HepG2 (cell line): ENCODE results near the gene ATG16L2. TPM values are rescaled to one million over a fixed set of nuclear protein-coding genes. Genes with fewer than 3 reads are reported as not detected.

ENCODE experiments used
- ATAC-seq: fragments of 200-7000 bp; cut with Tn5 transposase; 3 replicates; pipeline ENCODE4 v1.9.1; 2020; ENCODE audit warnings: mild to moderate bottlenecking, moderate library complexity
- BruUV-seq: library from RNA; stranded (reverse); fragments of 400-500 nt; replicated peaks from 2 replicates; lab custom pipeline; 2021; lab: Mats Ljungman, UMichigan
- CTCF ChIA-PET: fragments of 300-600 bp; formaldehyde crosslinking; extraction: SDS; loops from one replicate; lab custom pipeline; 2021; ENCODE audit warnings: low total read pairs, inconsistent platforms, low intra/inter-chr PET ratio; lab: Yijun Ruan, JAX
- POLR2A ChIA-PET: fragments of 350-600 bp; sonication (Branson Sonifier 250); formaldehyde crosslinking; loops from one replicate; lab custom pipeline; 2020; ENCODE audit warnings: antibody characterized with exemption, inconsistent platforms; lab: Yijun Ruan, JAX
- DNase-seq: peaks from one replicate; pipeline ENCODE4 v3.0.0-alpha.2; 2015; ENCODE audit warnings: low spot score
- FAIRE-seq: peaks from 3 replicates; lab custom pipeline; 2011; peaks lifted over from hg19 to GRCh38; lab: Jason Lieb, UNC
- H2AFZ ChIP-seq: one replicate; pipeline ENCODE4 v1.6.1; 2011; ENCODE audit warnings: low read length, inconsistent platforms
- H3K27ac ChIP-seq: fragments of 300-600 bp; 3 replicates; pipeline ENCODE4 v1.8.0; 2011; ENCODE audit warnings: mixed run types, mild to moderate bottlenecking, mixed read lengths, low read length, inconsistent platforms; ENCODE audit not compliant: insufficient read depth; ENCODE audit errors: extremely low read length
- H3K27me3 ChIP-seq, 2 experiments: fragments of 200-600 bp in 1 of 2; 2 replicates in 1 of 2; 3 replicates in 1 of 2; pipeline versions ENCODE4 v1.6.0 to v1.8.0; 2011; ENCODE audit warnings: low read length in 2 of 2, mild to moderate bottlenecking in 2 of 2, moderate library complexity in 2 of 2, inconsistent platforms in 1 of 2; ENCODE audit not compliant: insufficient read depth in 2 of 2, control insufficient read depth in 1 of 2
- H3K36me3 ChIP-seq, 2 experiments: fragments of 200-600 bp in 1 of 2; replicated peaks in 1 of 2; 2 replicates in 1 of 2; 3 replicates in 1 of 2; pipeline versions ENCODE4 v1.5.1 to v1.8.0; 2011; ENCODE audit warnings: low read length in 2 of 2, inconsistent platforms in 1 of 2; ENCODE audit not compliant: insufficient read depth in 2 of 2, control insufficient read depth in 1 of 2
- H3K4me1 ChIP-seq: 2 replicates; pipeline ENCODE4 v1.5.1; 2012; ENCODE audit warnings: low read length, inconsistent platforms; ENCODE audit not compliant: insufficient read depth
- H3K4me2 ChIP-seq: 2 replicates; pipeline ENCODE4 v1.6.0; 2011; ENCODE audit warnings: low read depth, low read length, inconsistent platforms
- H3K4me3 ChIP-seq, 3 experiments: fragments of 200-600 bp in 1 of 3; sonication (generic), shearing (Covaris generic) in 1 of 3; replicated peaks in 1 of 3; 2 replicates each; pipeline ENCODE4 v1.5.1; 2011 to 2016; ENCODE audit warnings: low read length in 3 of 3, inconsistent platforms in 2 of 3, low read depth in 2 of 3, mild to moderate bottlenecking in 2 of 3, control low read depth in 1 of 3, mixed read lengths in 1 of 3; ENCODE audit not compliant: insufficient read depth in 1 of 3
- H3K79me2 ChIP-seq: one replicate; pipeline ENCODE4 v1.6.1; 2011; ENCODE audit warnings: low read length, inconsistent platforms; ENCODE audit not compliant: insufficient read depth
- H3K9ac ChIP-seq: 2 replicates; pipeline ENCODE4 v1.6.0; 2011; ENCODE audit warnings: mild to moderate bottlenecking, low read depth, low read length, inconsistent platforms; ENCODE audit not compliant: insufficient read depth
- H3K9me3 ChIP-seq: 2 replicates; pipeline ENCODE4 v1.5.1; 2012; ENCODE audit warnings: mild to moderate bottlenecking, low read length
- H4K20me1 ChIP-seq: 2 replicates; pipeline ENCODE4 v1.6.0; 2011; ENCODE audit warnings: inconsistent platforms, mild to moderate bottlenecking, low read length, moderate library complexity; ENCODE audit not compliant: insufficient read depth
- HHEX ChIP-seq: IDR thresholded peaks from 2 replicates; pipeline ENCODE4 v1.6.1; 2016; ENCODE audit warnings: control low read depth
- SMC3 ChIP-seq: IDR thresholded peaks from 2 replicates; pipeline ENCODE4 v1.6.1; 2011; ENCODE audit warnings: low read length, improper control_type of control experiment
- STAG1 ChIP-seq: sonication (generic); formaldehyde crosslinking; IDR thresholded peaks from 2 replicates; pipeline ENCODE4 v1.4.0; 2020; ENCODE audit warnings: missing genetic modification reagents
- WGBS: methylation state at CpG from one replicate; pipeline ENCODE4 v1.1.6; 2017; ENCODE audit warnings: low lambda C conversion rate; 5-methylcytosine and 5-hydroxymethylcytosine counted together
- in situ Hi-C: cut with HindIII; loops from 2 replicates; pipeline ENCODE4 v1.10.0; 2017; ENCODE audit warnings: low pct_unique_long_range_greater_than_20kb; ENCODE audit not compliant: extremely low pct_ligation_motif_present
- intact Hi-C: fragments of 100-400 bp; cut with micrococcal nuclease; formaldehyde crosslinking; loops from one replicate; pipeline ENCODE4 v1.10.0; 2022; ENCODE audit not compliant: unreplicated experiment
- polyA plus RNA-seq, 8 experiments: library from polyadenylated mRNA; depleted of rRNA in 3 of 8; stranded (reverse) in 7 of 8; unstranded in 1 of 8; fragments of >200 nt; fragmentation: Illumina TruSeq in 4 of 8; extraction: Trizol in 4 of 8; gene quantifications; 2 replicates each; pipeline versions ENCODE4 v1.2.1 to v1.2.3, GENCODE V29; 2011 to 2016; ENCODE audit warnings: low read depth in 4 of 8, missing spikeins in 1 of 8, mixed read lengths in 1 of 8; ENCODE audit not compliant: insufficient read depth in 1 of 8
- total RNA-seq, 5 experiments: library from RNA; depleted of rRNA; stranded (reverse); fragments of >200 nt; fragmentation: Illumina TruSeq; extraction: Trizol; gene quantifications; 2 replicates each; pipeline ENCODE4 v1.2.3, GENCODE V29; 2016; ENCODE audit warnings: low read depth in 1 of 5
- TF ChIP-seq, protein P1 (sequence below): sonication (generic); formaldehyde crosslinking; IDR thresholded peaks from 2 replicates; pipeline ENCODE4 v1.5.0; 2020; ENCODE audit warnings: mild to moderate bottlenecking, missing genetic modification reagents, moderate library complexity
- TF ChIP-seq, protein P2 (sequence below): sonication (generic); formaldehyde crosslinking; IDR thresholded peaks from 2 replicates; pipeline ENCODE4 v1.8.0; 2022; ENCODE audit warnings: missing genetic modification reagents, mild to moderate bottlenecking, moderate library complexity, borderline replicate concordance
- TF ChIP-seq, protein P3 (sequence below): sonication (generic); formaldehyde crosslinking; IDR thresholded peaks from 2 replicates; pipeline ENCODE4 v1.4.0; 2020; ENCODE audit warnings: missing genetic modification reagents

ATG16L2 gene
- total and polyA plus RNA-seq, 2 of the 13 experiments (the other 11 are each of a cell fraction or from before 2014, with no cell fraction given): 6.2 to 14.8 TPM

DNA sequence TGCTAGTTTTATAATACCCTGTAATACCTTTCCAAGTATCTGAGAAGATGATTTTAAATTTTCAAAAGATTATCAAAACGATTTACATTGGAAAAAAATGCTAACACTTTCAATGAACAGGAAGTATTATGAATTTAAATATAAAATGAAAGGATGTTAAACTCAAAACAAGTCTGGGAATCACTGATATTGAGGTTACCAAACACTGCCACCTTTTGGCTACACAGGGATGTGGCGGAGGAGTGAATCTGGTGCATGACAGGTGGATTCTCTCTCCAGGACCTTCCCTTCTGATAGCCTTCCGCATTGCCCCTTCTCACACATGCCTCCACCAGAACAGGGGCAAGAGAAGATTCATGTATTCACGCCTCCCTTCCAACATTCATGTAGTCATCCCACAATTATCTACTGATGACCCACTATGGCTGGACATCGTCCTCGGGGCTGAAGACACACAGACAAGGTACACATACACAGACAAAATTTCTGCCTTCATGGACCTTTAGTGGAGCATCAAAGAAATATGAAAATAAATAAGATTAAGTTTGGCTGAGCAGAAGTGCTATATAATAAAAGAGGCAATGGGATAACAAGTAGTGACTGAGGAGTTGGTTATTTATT lies 34.7 kb downstream of the ATG16L2 start:
- ATAC-seq (peak; percentile 78), DNase-seq (peak; percentile 29)
- Histone ChIP-seq H4K20me1 (no peaks in the 10 kb centered on the region), H3K4me3 (no peak overlapping the region), H3K27me3 (no peaks in the 10 kb centered on the region), H3K79me2 (no peaks in the 10 kb centered on the region)
- CTCF ChIA-PET: interaction anchor here (1.2 to 1.6 kb wide), 2 partner anchors 124 to 165 kb away, joined by 3 to 11 read pairs; no protein-coding TSS in a partner anchor
- BruUV-seq: TSS peak; percentile 30
- peak; percentile 55 for TF ChIP-seq STAG1 (CRISPR knock-in tag)
- TF ChIP-seq, protein P1, sequence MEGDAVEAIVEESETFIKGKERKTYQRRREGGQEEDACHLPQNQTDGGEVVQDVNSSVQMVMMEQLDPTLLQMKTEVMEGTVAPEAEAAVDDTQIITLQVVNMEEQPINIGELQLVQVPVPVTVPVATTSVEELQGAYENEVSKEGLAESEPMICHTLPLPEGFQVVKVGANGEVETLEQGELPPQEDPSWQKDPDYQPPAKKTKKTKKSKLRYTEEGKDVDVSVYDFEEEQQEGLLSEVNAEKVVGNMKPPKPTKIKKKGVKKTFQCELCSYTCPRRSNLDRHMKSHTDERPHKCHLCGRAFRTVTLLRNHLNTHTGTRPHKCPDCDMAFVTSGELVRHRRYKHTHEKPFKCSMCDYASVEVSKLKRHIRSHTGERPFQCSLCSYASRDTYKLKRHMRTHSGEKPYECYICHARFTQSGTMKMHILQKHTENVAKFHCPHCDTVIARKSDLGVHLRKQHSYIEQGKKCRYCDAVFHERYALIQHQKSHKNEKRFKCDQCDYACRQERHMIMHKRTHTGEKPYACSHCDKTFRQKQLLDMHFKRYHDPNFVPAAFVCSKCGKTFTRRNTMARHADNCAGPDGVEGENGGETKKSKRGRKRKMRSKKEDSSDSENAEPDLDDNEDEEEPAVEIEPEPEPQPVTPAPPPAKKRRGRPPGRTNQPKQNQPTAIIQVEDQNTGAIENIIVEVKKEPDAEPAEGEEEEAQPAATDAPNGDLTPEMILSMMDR (CRISPR knock-in tag): peak; percentile 70
- TF ChIP-seq, protein P2, sequence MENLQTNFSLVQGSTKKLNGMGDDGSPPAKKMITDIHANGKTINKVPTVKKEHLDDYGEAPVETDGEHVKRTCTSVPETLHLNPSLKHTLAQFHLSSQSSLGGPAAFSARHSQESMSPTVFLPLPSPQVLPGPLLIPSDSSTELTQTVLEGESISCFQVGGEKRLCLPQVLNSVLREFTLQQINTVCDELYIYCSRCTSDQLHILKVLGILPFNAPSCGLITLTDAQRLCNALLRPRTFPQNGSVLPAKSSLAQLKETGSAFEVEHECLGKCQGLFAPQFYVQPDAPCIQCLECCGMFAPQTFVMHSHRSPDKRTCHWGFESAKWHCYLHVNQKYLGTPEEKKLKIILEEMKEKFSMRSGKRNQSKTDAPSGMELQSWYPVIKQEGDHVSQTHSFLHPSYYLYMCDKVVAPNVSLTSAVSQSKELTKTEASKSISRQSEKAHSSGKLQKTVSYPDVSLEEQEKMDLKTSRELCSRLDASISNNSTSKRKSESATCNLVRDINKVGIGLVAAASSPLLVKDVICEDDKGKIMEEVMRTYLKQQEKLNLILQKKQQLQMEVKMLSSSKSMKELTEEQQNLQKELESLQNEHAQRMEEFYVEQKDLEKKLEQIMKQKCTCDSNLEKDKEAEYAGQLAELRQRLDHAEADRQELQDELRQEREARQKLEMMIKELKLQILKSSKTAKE (CRISPR knock-in tag): no peak
- no peak for TF ChIP-seq HHEX (CRISPR knock-in tag)
- TF ChIP-seq, protein P3, sequence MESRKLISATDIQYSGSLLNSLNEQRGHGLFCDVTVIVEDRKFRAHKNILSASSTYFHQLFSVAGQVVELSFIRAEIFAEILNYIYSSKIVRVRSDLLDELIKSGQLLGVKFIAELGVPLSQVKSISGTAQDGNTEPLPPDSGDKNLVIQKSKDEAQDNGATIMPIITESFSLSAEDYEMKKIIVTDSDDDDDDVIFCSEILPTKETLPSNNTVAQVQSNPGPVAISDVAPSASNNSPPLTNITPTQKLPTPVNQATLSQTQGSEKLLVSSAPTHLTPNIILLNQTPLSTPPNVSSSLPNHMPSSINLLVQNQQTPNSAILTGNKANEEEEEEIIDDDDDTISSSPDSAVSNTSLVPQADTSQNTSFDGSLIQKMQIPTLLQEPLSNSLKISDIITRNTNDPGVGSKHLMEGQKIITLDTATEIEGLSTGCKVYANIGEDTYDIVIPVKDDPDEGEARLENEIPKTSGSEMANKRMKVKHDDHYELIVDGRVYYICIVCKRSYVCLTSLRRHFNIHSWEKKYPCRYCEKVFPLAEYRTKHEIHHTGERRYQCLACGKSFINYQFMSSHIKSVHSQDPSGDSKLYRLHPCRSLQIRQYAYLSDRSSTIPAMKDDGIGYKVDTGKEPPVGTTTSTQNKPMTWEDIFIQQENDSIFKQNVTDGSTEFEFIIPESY (CRISPR knock-in tag): peak; percentile 86; the same call in 1 of the 2 replicates
- peak; percentile 36; the same call in 1 of the 2 replicates for TF ChIP-seq SMC3
- TF ChIP-seq, all 625 proteins: peak for 4
- H3K4me2 ChIP-seq: no peak overlapping the region
- POLR2A ChIA-PET: no interaction called here
- peak; percentile 8 for FAIRE-seq
- H3K9me3 ChIP-seq: no peaks in the 10 kb centered on the region
- intact Hi-C loops: no loop called here
- no peak overlapping the region for H3K27ac ChIP-seq
- WGBS: 83% methylated on average over 6 of the region's 6 CpGs
- H3K36me3 ChIP-seq: peaks cover 17 to 46% of the 10 kb centered on the region in 2 experiments
- no peak overlapping the region for H2AFZ ChIP-seq
- in situ Hi-C loops: no loop called here
- no peaks in the 10 kb centered on the region for H3K4me1 ChIP-seq
- H3K9ac ChIP-seq: no peak overlapping the region
